Muscle layer of duodenum (tissue), 2 donors: ENCODE results near the gene NTM.
"Not testable (repeated sequence)": the region's sequence is repeated elsewhere in the genome, so short reads cannot be mapped to it uniquely, and the experiment has no call there.

Experiments
- H3K27ac ChIP-seq: one replicate; pipeline ENCODE4 v1.7.0; 2013; ENCODE audit warnings: mild to moderate bottlenecking, low read length
- H3K27me3 ChIP-seq: one replicate; pipeline ENCODE4 v1.7.0; 2013; ENCODE audit warnings: low read depth, mild to moderate bottlenecking, control low read depth, low read length
- H3K36me3 ChIP-seq, 2 donors: one replicate each; pipeline ENCODE4 v1.7.0; 2013; ENCODE audit warnings: low read length in 2 of 2, control low read depth in 1 of 2, mild to moderate bottlenecking in 1 of 2; ENCODE audit not compliant: insufficient read depth in 2 of 2, control insufficient read depth in 1 of 2
- H3K4me1 ChIP-seq, 2 donors: one replicate each; pipeline ENCODE4 v1.7.0; 2013; ENCODE audit warnings: low read length in 2 of 2, mild to moderate bottlenecking in 2 of 2, control low read depth in 1 of 2, moderate library complexity in 1 of 2; ENCODE audit not compliant: insufficient read depth in 2 of 2, control insufficient read depth in 1 of 2
- H3K4me3 ChIP-seq, 2 donors: one replicate each; pipeline ENCODE4 v1.7.0; 2013; ENCODE audit warnings: low read length in 2 of 2, low read depth in 1 of 2, mild to moderate bottlenecking in 1 of 2
- H3K9me3 ChIP-seq, 2 donors: one replicate each; pipeline ENCODE4 v1.7.0; 2013; ENCODE audit warnings: low read length in 2 of 2, control low read depth in 1 of 2, mild to moderate bottlenecking in 1 of 2; ENCODE audit not compliant: control insufficient read depth in 1 of 2
- donor health status: healthy.

Gene NTM

DNA sequence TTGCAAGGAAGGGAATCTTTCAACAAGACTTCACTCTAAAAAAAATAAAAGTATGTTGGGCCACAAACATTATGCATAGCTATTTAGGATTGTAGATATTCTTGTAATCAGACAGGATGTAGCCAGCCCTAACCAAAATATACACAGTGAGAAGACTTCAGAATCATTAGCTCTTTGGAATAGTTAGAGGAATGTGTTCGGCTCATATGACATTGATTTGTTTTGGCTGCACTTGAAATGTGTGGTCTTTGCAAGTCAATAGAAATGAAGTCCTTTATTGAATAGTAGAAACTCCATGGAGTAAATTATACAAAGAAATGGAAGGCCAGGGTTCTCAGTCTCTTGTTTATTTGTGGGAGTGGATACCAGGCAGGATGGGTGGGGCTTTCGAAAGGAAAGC, 692.1 kb downstream of the NTM start:
- H3K36me3 ChIP-seq, result no peaks in the 10 kb centered on the region
- no peaks in the 10 kb centered on the region for H3K27me3 ChIP-seq
- H3K4me3 ChIP-seq, result no peak overlapping the region
- H3K27ac ChIP-seq, result no peak overlapping the region
- no peaks in the 10 kb centered on the region for H3K4me1 ChIP-seq
- H3K9me3 ChIP-seq, result no peaks in the 10 kb centered on the region

DNA sequence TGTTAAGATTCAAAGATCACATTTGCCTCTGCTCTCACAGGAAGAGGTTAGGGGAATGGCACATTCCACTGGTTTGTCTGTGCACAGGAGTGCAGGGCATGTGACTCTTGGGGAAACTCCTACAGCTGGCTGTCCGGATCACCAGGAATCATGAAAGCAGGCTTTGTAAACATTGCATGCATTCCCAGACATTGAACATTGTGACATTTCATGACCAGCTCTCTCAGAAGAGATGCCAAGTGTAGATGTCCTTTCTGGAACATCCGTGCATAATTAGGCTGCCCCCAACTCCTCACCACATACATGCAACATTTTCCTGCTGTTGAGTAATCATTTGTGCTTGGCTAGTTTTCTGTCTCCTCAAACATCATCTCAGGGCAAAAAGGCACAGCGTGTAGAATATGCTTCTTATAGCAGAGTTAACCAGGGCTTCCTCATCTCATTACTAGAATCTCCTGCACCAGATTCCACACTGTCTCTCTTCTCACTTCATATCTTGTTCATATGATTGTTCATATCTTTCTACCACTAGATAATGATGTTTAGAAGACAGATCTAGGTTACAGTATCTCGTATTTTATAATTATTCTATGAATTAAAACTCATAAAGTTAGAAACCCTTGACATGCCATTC, 694.7 kb downstream of the NTM start:
- Histone ChIP-seq H3K27ac (no peak overlapping the region), H3K4me1 (no peaks in the 10 kb centered on the region), H3K36me3 (no peaks in the 10 kb centered on the region), H3K9me3 (no peaks in the 10 kb centered on the region), H3K27me3 (no peaks in the 10 kb centered on the region), H3K4me3 (no peak overlapping the region)

DNA sequence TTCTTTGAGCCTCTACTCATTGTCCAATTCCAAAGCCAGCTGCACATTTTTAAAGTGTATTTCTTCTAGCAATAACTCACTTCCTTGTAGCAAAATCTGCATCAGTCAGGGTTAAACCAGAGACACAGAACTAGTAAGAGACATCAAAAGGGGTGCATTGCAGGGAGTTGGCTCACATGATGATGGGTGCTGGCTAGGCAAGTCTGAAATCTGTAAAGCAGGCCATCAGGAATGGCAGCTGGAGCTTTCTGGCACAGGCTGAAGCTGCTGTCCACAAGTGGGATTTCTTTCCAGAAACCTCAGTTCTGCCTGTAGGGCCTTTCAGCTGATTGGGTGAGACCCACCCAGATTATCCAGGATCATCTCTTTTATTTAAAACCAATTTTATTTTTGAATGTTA, 698.1 kb downstream of the NTM start:
- H3K36me3 ChIP-seq, result no peaks in the 10 kb centered on the region
- H3K27me3 ChIP-seq, result no peaks in the 10 kb centered on the region
- H3K4me3 ChIP-seq, result no peak overlapping the region
- no peak overlapping the region for H3K27ac ChIP-seq
- no peaks in the 10 kb centered on the region for H3K9me3 ChIP-seq
- peaks cover 0 to 10% of the 10 kb centered on the region in 2 donors for H3K4me1 ChIP-seq

DNA sequence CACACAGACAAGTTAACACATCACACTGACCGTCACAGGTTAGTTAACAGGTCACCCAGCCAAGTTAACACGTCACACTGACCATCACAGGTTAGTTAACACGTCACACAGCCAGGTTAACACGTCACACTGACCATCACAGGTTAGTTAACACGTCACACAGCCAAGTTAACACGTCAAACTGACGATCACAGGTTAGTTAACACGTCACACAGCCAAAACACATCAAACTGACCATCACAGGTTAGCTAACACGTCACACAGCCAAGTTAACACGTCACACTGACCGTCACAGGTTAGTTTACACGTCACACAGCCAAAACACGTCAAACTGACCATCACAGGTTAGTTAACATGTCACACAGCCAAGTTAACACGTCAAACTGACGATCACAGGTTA, 699.2 kb downstream of the NTM start:
- H3K4me3 ChIP-seq, H3K27me3 ChIP-seq, H3K9me3 ChIP-seq, H3K27ac ChIP-seq, H3K4me1 ChIP-seq, H3K36me3 ChIP-seq: not testable (repeated sequence)

DNA sequence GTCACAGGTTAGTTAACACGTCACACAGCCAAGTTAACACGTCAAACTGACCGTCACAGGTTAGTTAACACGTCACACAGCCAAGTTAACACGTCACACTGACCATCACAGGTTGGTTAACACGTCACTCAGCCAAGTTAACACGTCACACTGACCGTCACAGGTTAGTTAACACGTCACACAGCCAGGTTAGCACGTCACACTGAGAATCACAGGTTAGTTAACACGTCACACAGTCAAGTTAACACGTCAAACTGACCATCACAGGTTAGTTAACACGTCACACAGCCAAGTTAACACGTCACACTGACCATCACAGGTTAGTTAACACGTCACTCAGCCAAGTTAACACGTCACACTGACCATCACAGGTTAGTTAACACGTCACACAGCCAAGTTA, 700.5 kb downstream of the NTM start:
- not testable (repeated sequence) for H3K4me3 ChIP-seq, H3K27me3 ChIP-seq, H3K9me3 ChIP-seq, H3K27ac ChIP-seq, H3K36me3 ChIP-seq, H3K4me1 ChIP-seq

DNA sequence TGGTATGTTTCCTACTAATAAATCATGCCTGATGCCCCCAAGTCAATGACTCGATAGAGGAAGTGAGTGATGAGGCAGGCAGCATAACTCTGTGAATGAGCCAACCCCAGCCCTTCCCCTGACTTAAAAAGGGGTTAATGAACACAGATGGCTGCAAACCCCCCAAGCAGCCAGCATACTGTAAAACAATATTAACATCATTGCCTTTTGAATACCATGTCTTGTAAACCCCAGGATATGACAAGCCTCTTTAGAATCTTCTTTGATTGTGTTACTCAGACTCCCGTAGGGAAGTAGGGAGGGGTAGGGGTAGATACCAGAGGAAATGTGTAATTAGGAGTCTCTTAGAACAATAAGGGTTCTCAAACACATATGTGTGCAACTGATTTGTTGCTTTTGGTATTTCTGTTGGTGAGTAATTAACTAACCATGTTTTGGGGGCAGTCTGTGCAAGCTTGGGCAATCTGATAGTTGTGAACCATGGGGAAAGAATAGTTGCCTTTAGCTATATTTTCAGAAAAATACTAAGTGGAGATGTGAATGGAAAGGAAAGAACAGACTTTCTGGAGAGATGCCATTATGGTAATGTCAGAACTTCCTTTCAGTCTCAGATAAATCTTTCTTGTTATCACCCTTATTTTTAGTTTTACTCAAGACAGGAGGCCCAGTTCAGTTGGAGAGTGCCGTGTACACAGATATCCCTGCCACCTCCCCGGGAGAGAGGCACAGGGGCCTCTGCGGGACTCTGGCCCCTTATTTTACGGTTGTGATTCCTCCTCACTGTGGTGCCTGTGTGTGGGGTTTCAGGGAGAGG, 701.8 kb downstream of the NTM start:
- no peaks in the 10 kb centered on the region for H3K9me3 ChIP-seq
- H3K4me3 ChIP-seq, result no peak overlapping the region
- H3K4me1 ChIP-seq, result peaks cover 0 to 10% of the 10 kb centered on the region in 2 donors
- H3K36me3 ChIP-seq, result no peaks in the 10 kb centered on the region
- no peak overlapping the region for H3K27ac ChIP-seq
- H3K27me3 ChIP-seq, result no peaks in the 10 kb centered on the region

DNA sequence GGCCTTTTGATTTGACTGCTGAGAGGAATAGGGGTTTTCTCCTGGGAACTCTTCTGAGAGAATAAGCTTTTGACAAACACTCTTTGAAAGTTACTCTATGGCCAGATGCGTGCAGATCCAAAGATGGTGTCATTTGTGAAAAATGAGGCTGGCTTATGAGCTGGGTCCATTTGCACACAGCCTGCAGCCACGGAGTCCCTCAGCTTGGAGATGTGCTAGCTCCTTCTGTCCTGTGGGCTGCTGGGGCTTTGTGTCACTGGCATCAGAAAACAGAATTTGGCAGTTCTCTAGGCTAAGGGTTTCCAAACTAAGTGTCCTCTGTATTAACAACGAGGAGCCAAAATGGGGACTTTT, 702.4 kb downstream of the NTM start:
- no peak overlapping the region for H3K27ac ChIP-seq
- no peaks in the 10 kb centered on the region for H3K9me3 ChIP-seq
- H3K36me3 ChIP-seq, result no peaks in the 10 kb centered on the region
- H3K4me1 ChIP-seq, result peaks cover 0 to 10% of the 10 kb centered on the region in 2 donors
- no peak overlapping the region for H3K4me3 ChIP-seq
- no peaks in the 10 kb centered on the region for H3K27me3 ChIP-seq

DNA sequence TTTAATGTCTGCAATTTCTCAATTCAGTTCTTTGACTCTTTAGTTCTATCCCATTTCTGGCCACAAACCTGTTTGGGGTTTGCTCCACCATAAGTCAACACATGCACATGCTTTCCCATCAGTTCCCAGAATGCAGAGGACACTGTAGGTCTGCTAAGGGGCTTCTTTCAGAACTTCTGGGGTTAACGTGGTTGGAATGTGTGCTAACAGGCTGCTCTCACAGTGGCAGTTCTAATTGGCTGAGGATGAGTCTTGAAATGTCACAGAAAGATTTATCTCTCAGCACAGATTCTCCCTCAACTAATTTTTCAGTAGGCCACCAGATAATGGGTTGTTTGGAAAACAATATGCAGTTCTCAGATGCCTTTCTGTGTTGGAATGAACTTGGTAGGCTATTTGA, 703.4 kb downstream of the NTM start:
- peaks cover 0 to 14% of the 10 kb centered on the region in 2 donors for H3K4me1 ChIP-seq
- no peaks in the 10 kb centered on the region for H3K27me3 ChIP-seq
- H3K36me3 ChIP-seq, result no peaks in the 10 kb centered on the region
- H3K4me3 ChIP-seq, result no peak overlapping the region
- H3K27ac ChIP-seq, result no peak overlapping the region
- no peaks in the 10 kb centered on the region for H3K9me3 ChIP-seq

DNA sequence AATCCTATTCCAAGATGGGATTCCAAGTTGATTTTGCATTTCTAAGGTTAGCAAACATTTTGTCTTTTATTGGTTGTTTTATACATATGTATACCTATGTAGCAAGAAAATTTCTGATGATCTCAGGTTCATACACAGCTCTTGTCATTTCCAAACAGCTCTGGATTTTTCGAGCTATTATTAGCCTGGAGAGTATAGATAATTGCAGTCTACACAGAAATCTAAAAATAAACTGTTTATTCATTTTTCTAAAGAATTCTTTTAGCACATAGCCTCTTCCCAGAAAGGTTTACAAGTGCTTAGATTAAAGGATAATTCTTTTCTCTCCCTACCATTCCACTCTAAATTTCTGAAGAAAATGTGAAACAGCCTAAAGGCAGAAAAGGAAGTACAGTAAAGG, 705.0 kb downstream of the NTM start:
- Histone ChIP-seq H3K27me3 (no peaks in the 10 kb centered on the region), H3K36me3 (no peaks in the 10 kb centered on the region), H3K27ac (no peak overlapping the region), H3K4me1 (peaks cover 0 to 14% of the 10 kb centered on the region in 2 donors), H3K4me3 (no peak overlapping the region), H3K9me3 (no peaks in the 10 kb centered on the region)

DNA sequence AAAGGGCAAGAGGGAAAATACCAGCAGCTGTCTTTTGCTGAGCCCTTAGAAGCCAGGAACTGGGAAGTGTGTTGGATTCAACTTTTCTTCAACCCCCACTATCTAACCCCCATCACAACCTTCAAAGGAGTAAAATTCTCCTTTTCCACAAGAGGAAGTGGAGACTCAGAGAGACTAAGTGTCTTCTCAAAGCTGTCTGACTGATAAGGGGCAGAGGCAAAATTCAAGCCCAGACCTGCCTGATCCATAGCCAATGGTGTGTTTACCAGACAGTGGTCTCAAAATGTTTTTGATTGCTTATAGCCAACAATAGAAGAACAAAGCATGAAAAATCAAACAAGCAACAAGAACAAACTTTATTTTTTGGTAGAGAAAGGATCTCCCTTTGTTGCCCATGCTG, 707.0 kb downstream of the NTM start:
- Histone ChIP-seq H3K27ac (no peak overlapping the region), H3K36me3 (no peaks in the 10 kb centered on the region), H3K9me3 (no peaks in the 10 kb centered on the region), H3K27me3 (no peaks in the 10 kb centered on the region), H3K4me1 (peaks cover 0 to 14% of the 10 kb centered on the region in 2 donors), H3K4me3 (no peak overlapping the region)

DNA sequence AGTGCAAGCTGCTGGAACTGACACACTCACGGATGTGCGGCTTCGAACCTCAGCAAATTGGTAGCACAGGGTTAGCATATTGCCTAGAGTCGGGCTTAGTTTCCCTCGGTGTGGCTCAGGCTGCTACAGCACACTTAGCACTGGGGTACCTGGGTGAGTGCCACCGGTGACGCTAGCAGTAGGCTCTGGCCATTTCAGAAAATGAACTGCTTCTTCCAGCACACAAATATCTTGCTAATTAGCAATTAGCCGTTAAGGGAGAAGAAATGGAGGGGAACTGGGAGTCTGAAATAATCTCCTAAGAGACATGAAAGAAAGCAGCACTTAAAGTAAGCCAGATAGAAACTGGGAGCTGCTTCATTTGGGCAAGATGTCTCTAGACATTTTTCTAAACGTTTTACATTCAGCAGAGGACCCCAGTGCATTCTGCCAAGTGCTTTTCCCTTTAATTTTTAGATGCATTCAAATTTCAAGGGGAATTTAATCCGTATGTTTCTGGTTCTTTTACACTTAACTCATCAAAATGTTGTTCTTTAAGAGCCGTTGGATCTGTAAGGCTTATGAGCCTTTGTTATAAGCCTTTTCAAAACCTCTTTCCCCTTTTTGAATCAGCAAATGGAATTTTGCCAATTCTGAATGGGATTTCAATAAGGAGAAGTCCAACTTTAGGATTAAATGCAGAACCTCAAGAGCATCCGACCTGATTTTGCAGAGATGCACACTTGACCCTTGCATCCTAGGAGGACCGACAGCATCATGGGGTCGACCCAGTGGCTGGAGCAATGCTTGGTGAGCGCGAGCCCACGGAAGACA, 708.1 kb downstream of the NTM start:
- H3K27me3 ChIP-seq, result no peaks in the 10 kb centered on the region
- H3K36me3 ChIP-seq, result no peaks in the 10 kb centered on the region
- no peak overlapping the region for H3K27ac ChIP-seq
- H3K4me1 ChIP-seq, result peaks cover 0 to 5% of the 10 kb centered on the region in 2 donors
- no peak overlapping the region for H3K4me3 ChIP-seq
- no peaks in the 10 kb centered on the region for H3K9me3 ChIP-seq
